Stomach (tissue), 9 donors: ENCODE measurements around the gene KLHL29. TPM values are rescaled to one million over a fixed set of nuclear protein-coding genes. Genes with fewer than 3 reads are reported as not detected.
A peak's percentile ranks its signal among the peaks of the same experiment; 100 is the strongest.

Experiments
- DNase-seq, 2 donors: peaks; one replicate each; pipeline versions ENCODE4 v3.0.0 to v3.0.0-alpha.2; 2013 to 2019
- H3K27ac ChIP-seq, 5 donors: fragments of 200-600 bp in 4 of 5; sonication (generic) in 4 of 5; one replicate each; pipeline ENCODE4 v1.5.1; 2013 to 2019; ENCODE audit warnings: mild to moderate bottlenecking in 1 of 5, moderate library complexity in 1 of 5
- H3K27me3 ChIP-seq, 3 donors: fragments of 200-600 bp; sonication (generic); one replicate each; pipeline ENCODE4 v1.5.1; 2017 to 2019; ENCODE audit warnings: mixed run types in 1 of 3
- H3K36me3 ChIP-seq, 4 donors: fragments of 200-600 bp; sonication (generic); 1 replicate in 3 of 4; 2 replicates in 1 of 4; pipeline ENCODE4 v1.5.1; 2016 to 2019
- H3K4me1 ChIP-seq, 4 donors: fragments of 200-600 bp; sonication (generic); one replicate each; pipeline ENCODE4 v1.5.1; 2016 to 2019
- H3K4me3 ChIP-seq, 4 donors: fragments of 200-600 bp; sonication (generic) in 3 of 4; one replicate each; pipeline ENCODE4 v1.5.1; 2016 to 2019; ENCODE audit warnings: mild to moderate bottlenecking in 1 of 4
- H3K9me3 ChIP-seq, 4 donors: fragments of 200-600 bp; sonication (generic); one replicate each; pipeline ENCODE4 v1.5.1; 2016 to 2019
- EP300 ChIP-seq: sonication (generic); formaldehyde crosslinking; IDR thresholded peaks from one replicate; pipeline ENCODE4 v1.6.1; 2017; ENCODE audit warnings: antibody characterized with exemption
- POLR2A ChIP-seq, 4 donors: fragments of 450-650 bp; IDR thresholded peaks; one replicate each; pipeline ENCODE4 v1.6.1; 2016; ENCODE audit warnings: antibody characterized with exemption in 4 of 4, control low read depth in 2 of 4, mild to moderate bottlenecking in 1 of 4, moderate library complexity in 1 of 4
- POLR2AphosphoS5 ChIP-seq, 3 donors: sonication (generic); formaldehyde crosslinking; IDR thresholded peaks; one replicate each; pipeline ENCODE4 v1.6.1; 2016; ENCODE audit warnings: antibody characterized with exemption in 3 of 3
- WGBS, 5 donors: extraction: QIAGEN DNeasy Blood & Tissue Kit in 3 of 5; methylation state at CpG; one replicate each; pipeline versions ENCODE4 v1.1.5 to v1.1.7; 2013 to 2018; 5-methylcytosine and 5-hydroxymethylcytosine counted together
- intact Hi-C: fragments of 100-400 bp; cut with DNase I; formaldehyde crosslinking; loops from one replicate; pipeline ENCODE4 v1.15.1; 2023; ENCODE audit warnings: low total_unique reads
- polyA plus RNA-seq, 3 donors: library from polyadenylated mRNA; stranded (reverse); fragments of 200-250 nt; gene quantifications; one replicate each; pipeline ENCODE4 v1.2.3, GENCODE V29; 2013
- total RNA-seq, 5 donors: library from RNA; depleted of rRNA; stranded (reverse); fragments of >200 nt; gene quantifications; one replicate each; pipeline versions ENCODE4 v1.1.0 to v1.2.3, GENCODE V29; 2014 to 2016
- TF ChIP-seq, protein P1 (sequence below), 7 experiments: fragments of 450-650 bp in 4 of 7; fragments of 200-600 bp in 3 of 7; sonication (generic) in 3 of 7; IDR thresholded peaks; one replicate each; pipeline ENCODE4 v1.5.1; 2016 to 2019; ENCODE audit warnings: antibody characterized with exemption in 7 of 7, control low read depth in 2 of 7, mild to moderate bottlenecking in 1 of 7
- donor health status: healthy with polysubstance abuse.
- donor health status: Bipolar disorder and iron deficiency.
- donor health status: healthy.

Gene KLHL29
- total and polyA plus RNA-seq, 8 donors: under 0.01 to 6.6 (median 1.3) TPM

GRCh38 chr2:23698116-23698693 lies 313.2 kb downstream of the KLHL29 start:
- Histone ChIP-seq H3K4me1 (peaks cover 6 to 21% (median 11%) of the 10 kb centered on the region in 4 donors), H3K4me3 (no peak overlapping the region), H3K27ac (no peak overlapping the region), H3K36me3 (peaks cover 0 to 68% (median 33%) of the 10 kb centered on the region in 4 donors), H3K27me3 (no peaks in the 10 kb centered on the region), H3K9me3 (no peaks in the 10 kb centered on the region)
- WGBS, 5 donors: 79 to 84% (median 80%) methylated on average over 6 of the region's 6 CpGs
- TF ChIP-seq POLR2A (IDR thresholded peaks at IDR 0.05) (no peak), EP300 (no peak), POLR2AphosphoS5 (IDR thresholded peaks at IDR 0.05) (no peak)
- TF ChIP-seq, protein P1, sequence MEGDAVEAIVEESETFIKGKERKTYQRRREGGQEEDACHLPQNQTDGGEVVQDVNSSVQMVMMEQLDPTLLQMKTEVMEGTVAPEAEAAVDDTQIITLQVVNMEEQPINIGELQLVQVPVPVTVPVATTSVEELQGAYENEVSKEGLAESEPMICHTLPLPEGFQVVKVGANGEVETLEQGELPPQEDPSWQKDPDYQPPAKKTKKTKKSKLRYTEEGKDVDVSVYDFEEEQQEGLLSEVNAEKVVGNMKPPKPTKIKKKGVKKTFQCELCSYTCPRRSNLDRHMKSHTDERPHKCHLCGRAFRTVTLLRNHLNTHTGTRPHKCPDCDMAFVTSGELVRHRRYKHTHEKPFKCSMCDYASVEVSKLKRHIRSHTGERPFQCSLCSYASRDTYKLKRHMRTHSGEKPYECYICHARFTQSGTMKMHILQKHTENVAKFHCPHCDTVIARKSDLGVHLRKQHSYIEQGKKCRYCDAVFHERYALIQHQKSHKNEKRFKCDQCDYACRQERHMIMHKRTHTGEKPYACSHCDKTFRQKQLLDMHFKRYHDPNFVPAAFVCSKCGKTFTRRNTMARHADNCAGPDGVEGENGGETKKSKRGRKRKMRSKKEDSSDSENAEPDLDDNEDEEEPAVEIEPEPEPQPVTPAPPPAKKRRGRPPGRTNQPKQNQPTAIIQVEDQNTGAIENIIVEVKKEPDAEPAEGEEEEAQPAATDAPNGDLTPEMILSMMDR (IDR thresholded peaks at IDR 0.05): no peak
- intact Hi-C loops: no loop called here
- DNase-seq: no peak

DNA sequence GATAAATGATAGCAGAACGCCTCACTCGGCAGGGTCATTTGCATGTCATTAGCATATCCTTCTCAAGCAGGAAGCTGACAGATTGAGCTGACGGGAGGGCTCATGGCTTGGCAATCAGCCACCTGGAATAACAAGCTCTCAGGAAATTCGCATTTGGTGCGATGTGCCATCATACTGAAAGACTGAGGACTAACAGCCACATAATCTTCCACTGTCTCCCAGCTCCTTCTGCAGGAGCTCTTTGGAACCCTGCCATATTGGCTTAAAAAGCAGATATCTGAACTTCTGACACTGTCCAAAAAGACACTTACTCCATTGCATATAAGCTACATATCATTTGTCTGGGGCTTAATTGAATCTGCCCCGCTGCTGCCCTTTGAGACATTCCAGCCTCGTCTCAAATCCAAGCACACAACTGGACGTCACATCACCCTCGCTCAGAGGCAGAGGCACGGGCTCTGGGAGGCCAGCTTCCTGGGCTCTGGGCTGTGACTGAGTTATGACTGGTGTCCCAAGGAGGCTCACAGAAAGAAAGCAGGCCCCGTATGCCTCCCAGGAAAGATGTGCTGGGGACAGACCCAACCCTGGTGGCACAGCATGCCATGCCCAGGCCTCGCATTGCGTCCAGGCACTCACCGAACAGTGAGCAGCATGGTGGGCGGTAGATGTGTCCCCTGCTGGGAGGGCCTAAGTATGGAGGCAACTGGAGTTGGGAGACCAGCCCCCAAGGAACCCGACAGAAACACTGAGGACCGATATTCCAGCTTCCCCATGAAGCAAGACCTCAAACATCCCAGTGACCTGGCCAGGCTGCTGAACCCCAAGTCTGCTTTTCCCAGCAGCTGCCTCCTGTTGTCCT lies 314.0 kb downstream of the KLHL29 start:
- 60 to 87% (median 80%) methylated on average over 8 to 17 of the region's 17 CpGs for WGBS, 5 donors
- peak overlapping the region in 3 of 5 donors; percentile 11 to 47 (median 25) for H3K27ac ChIP-seq
- DNase-seq: peak in 1 of 2 donors; percentile 69

DNA sequence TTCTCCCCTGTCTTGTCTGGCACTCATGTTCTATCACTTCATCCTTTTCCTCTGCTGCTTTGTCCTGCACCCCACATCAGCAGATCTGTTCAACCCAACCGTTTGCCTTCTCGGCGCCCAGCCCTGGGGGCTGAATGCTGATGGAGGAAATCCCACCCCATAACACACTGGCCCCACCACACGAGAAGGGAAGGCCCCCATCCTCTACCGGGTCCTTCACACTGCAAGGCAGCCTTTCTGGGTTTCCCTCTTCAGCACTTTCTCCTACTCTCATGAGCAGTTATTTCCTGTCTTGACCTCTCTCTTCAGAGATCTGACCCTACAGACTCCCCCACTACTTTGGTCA lies 314.6 kb downstream of the KLHL29 start:
- intact Hi-C loops: no loop called here
- TF ChIP-seq POLR2A (IDR thresholded peaks at IDR 0.05): no peak
- TF ChIP-seq, protein P1 (IDR thresholded peaks at IDR 0.05): no peak
- TF ChIP-seq POLR2AphosphoS5 (IDR thresholded peaks at IDR 0.05): no peak
- TF ChIP-seq EP300: no peak
- Histone ChIP-seq H3K9me3 (no peaks in the 10 kb centered on the region), H3K36me3 (peaks cover 0 to 68% (median 37%) of the 10 kb centered on the region in 4 donors), H3K27me3 (no peaks in the 10 kb centered on the region), H3K27ac (peak overlapping the region in 3 of 5 donors; percentile 11 to 47 (median 25)), H3K4me1 (peaks cover 6 to 21% (median 11%) of the 10 kb centered on the region in 4 donors), H3K4me3 (no peak overlapping the region)
- no peak for DNase-seq
- WGBS, 5 donors: 90 to 97% (median 94%) methylated on average over 5 of the region's 5 CpGs

More for the DNA sequence above, 314.0 kb downstream of the KLHL29 start:
- peaks cover 0 to 68% (median 35%) of the 10 kb centered on the region in 4 donors for H3K36me3 ChIP-seq
- no peaks in the 10 kb centered on the region for H3K27me3 ChIP-seq
- TF ChIP-seq POLR2AphosphoS5 (IDR thresholded peaks at IDR 0.05) (no peak), POLR2A (IDR thresholded peaks at IDR 0.05) (no peak), EP300 (no peak)
- TF ChIP-seq, protein P1 (IDR thresholded peaks at IDR 0.05): no peak
- no peaks in the 10 kb centered on the region for H3K9me3 ChIP-seq
- H3K4me1 ChIP-seq: peaks cover 6 to 21% (median 11%) of the 10 kb centered on the region in 4 donors
- no peak overlapping the region for H3K4me3 ChIP-seq
- intact Hi-C loops: no loop called here

- H3K9me3 ChIP-seq: no peaks in the 10 kb centered on the region
- no peak for TF ChIP-seq POLR2A (IDR thresholded peaks at IDR 0.05)
- TF ChIP-seq, protein P1 (IDR thresholded peaks at IDR 0.05): no peak
- no peak for TF ChIP-seq EP300
- no peak for TF ChIP-seq POLR2AphosphoS5 (IDR thresholded peaks at IDR 0.05)
- H3K4me1 ChIP-seq: peaks cover 6 to 21% (median 11%) of the 10 kb centered on the region in 4 donors
- 87 to 96% (median 92%) methylated on average over 5 of the region's 5 CpGs for WGBS, 5 donors
- H3K27ac ChIP-seq: no peak overlapping the region
- no peaks in the 10 kb centered on the region for H3K27me3 ChIP-seq
- no peak overlapping the region for H3K4me3 ChIP-seq
- no peak for DNase-seq
- peaks cover 0 to 68% (median 38%) of the 10 kb centered on the region in 4 donors for H3K36me3 ChIP-seq
- intact Hi-C loops: no loop called here
Measured at GRCh38 chr2:23700627-23701026, 315.6 kb downstream of the KLHL29 start.
